ENCODE results near the gene PITHD1. TPM values are rescaled to one million over a fixed set of nuclear protein-coding genes. Genes with fewer than 3 reads are reported as not detected.
A peak's percentile ranks its signal among the peaks of the same experiment; 100 is the strongest.

Gene PITHD1
- total RNA-seq, 1 experiment from 2014 or later = 78.9 TPM

DNA sequence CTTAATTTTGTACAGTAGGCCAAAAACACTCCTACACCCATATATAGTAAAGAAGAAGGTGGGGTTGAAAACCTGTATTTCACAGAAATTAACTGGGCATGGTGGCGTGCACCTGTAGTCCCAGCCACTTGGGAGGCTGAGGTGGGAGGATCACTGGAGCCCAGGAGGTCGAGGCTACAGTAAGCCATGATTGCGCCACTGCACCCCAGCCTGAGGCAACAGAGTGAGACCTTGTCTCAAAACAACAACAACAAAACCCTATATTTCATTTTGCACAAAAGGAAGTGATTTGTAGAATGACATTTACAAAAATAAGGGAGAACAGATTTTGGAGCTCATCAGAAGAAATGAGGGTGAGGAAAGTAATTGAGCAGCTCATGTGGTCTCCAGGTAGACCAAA lies 10.5 kb downstream of the PITHD1 start:
- no peak overlapping the region for H3K4me3 ChIP-seq (ENCODE audit: low read depth, low read length, poor library complexity, severe bottlenecking)
- peaks cover 19% of the 10 kb centered on the region for H3K4me1 ChIP-seq (ENCODE audit: insufficient read depth, low read length, poor library complexity, severe bottlenecking)
- ChIA-PET POLR2A (ENCODE audit: low non-redundant PET) (no interaction called here), CTCF (interaction anchor here (0.6 kb wide), 2 partner anchors 94 to 187 kb away, joined by 3 to 5 read pairs; no protein-coding TSS in a partner anchor)
- peaks cover 38% of the 10 kb centered on the region for H3K36me3 ChIP-seq (ENCODE audit: insufficient read depth, low read length, poor library complexity, severe bottlenecking)
- no peak overlapping the region for H3K27ac ChIP-seq (ENCODE audit: low read depth, low read length, poor library complexity, severe bottlenecking)
- TF ChIP-seq, protein P1, sequence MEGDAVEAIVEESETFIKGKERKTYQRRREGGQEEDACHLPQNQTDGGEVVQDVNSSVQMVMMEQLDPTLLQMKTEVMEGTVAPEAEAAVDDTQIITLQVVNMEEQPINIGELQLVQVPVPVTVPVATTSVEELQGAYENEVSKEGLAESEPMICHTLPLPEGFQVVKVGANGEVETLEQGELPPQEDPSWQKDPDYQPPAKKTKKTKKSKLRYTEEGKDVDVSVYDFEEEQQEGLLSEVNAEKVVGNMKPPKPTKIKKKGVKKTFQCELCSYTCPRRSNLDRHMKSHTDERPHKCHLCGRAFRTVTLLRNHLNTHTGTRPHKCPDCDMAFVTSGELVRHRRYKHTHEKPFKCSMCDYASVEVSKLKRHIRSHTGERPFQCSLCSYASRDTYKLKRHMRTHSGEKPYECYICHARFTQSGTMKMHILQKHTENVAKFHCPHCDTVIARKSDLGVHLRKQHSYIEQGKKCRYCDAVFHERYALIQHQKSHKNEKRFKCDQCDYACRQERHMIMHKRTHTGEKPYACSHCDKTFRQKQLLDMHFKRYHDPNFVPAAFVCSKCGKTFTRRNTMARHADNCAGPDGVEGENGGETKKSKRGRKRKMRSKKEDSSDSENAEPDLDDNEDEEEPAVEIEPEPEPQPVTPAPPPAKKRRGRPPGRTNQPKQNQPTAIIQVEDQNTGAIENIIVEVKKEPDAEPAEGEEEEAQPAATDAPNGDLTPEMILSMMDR (conservative IDR thresholded peaks at IDR 0.05; ENCODE audit: low read depth, low read length) = no peak
- TF ChIP-seq EZH2 (IDR thresholded peaks at IDR 0.05; ENCODE audit: borderline replicate concordance, low read depth, low read length, poor library complexity, severe bottlenecking) = no peak
- DNase-seq (ENCODE audit: low spot score) = no peak
- H3K27me3 ChIP-seq (replicated peaks; ENCODE audit: insufficient read depth, low read depth, low read length, poor library complexity) = no peaks in the 10 kb centered on the region
- no peaks in the 10 kb centered on the region for H3K9me3 ChIP-seq (ENCODE audit: low read depth, low read length, poor library complexity, severe bottlenecking)
- intact Hi-C loops (cut with micrococcal nuclease; ENCODE audit: unreplicated experiment) = no loop called here
- no TSS peak for BruUV-seq (replicated peaks)

DNA sequence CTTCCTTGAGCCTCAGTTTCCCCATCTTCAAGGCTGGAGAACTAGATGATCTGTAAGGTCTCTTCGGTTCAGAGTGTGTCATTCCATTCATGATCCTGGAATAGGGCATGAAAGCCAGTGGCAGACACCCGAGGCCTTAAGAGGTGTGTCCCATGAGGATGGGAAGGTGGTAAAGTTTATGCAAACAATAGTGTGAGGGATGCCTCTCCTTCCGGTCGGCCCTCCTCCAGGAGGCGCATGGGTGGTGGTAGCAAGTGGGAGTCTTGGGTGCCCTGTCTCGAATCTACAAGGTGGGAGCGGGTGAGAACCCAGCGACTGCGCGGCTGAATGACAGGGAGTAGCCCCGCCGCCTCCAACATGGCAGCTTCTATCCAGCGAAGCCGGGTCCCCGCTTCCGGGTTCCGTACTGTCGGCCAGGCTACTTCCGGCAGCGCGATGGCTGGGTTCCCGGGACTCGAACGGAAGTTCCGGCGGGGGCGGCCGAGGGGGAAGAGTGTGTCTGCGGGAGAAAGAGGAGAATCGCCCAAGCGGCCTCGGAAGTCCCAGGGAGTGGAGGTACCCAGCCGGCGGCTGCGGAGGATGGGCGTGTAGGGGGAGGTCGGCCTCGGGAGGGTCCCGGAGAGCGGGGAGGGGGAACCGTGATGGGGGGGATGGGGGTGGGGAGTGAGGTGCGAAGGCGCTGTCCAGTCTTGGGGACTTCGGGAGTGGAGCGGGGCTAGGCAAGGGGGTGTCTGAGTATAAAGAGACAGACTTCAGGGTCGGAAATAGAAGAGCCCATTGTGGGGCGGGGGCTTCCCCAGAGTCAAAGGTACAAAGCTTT lies 12.7 kb downstream of the PITHD1 start, which contains the start of gene LYPLA2:
Gene LYPLA2, plus strand, starts transcription at position 450 of the 820 bp plus-strand sequence. CDS start 1,538 bp downstream, outside the sequence.
- no peaks in the 10 kb centered on the region for H3K27me3 ChIP-seq (replicated peaks; ENCODE audit: insufficient read depth, low read depth, low read length, poor library complexity)
- H3K9me3 ChIP-seq (ENCODE audit: low read depth, low read length, poor library complexity, severe bottlenecking) = no peaks in the 10 kb centered on the region
- H3K4me3 ChIP-seq (ENCODE audit: low read depth, low read length, poor library complexity, severe bottlenecking) = peak within 1 kb of the TSS; percentile 86
- BruUV-seq (replicated peaks) = no TSS peak
- peak; percentile 95 for DNase-seq (ENCODE audit: low spot score)
- peaks cover 28% of the 10 kb centered on the region for H3K36me3 ChIP-seq (ENCODE audit: insufficient read depth, low read length, poor library complexity, severe bottlenecking)
- peak within 1 kb of the TSS; percentile 59 for H3K27ac ChIP-seq (ENCODE audit: low read depth, low read length, poor library complexity, severe bottlenecking)
- TF ChIP-seq, protein P1 (conservative IDR thresholded peaks at IDR 0.05; ENCODE audit: low read depth, low read length) = no peak
- no peak for TF ChIP-seq EZH2 (IDR thresholded peaks at IDR 0.05; ENCODE audit: borderline replicate concordance, low read depth, low read length, poor library complexity, severe bottlenecking)
- ChIA-PET POLR2A (ENCODE audit: low non-redundant PET) (interaction anchor here (0.5 kb wide), 1 partner anchor 33 kb away, joined by 5 read pairs; no protein-coding TSS in a partner anchor), CTCF (interaction anchor here (0.6 to 0.7 kb wide), 2 partner anchors 159 to 422 kb away, joined by 3 to 10 read pairs; no protein-coding TSS in a partner anchor)
- intact Hi-C loops (cut with micrococcal nuclease; ENCODE audit: unreplicated experiment) = no loop called here
- H3K4me1 ChIP-seq (ENCODE audit: insufficient read depth, low read length, poor library complexity, severe bottlenecking) = peaks cover 22% of the 10 kb centered on the region

DNA sequence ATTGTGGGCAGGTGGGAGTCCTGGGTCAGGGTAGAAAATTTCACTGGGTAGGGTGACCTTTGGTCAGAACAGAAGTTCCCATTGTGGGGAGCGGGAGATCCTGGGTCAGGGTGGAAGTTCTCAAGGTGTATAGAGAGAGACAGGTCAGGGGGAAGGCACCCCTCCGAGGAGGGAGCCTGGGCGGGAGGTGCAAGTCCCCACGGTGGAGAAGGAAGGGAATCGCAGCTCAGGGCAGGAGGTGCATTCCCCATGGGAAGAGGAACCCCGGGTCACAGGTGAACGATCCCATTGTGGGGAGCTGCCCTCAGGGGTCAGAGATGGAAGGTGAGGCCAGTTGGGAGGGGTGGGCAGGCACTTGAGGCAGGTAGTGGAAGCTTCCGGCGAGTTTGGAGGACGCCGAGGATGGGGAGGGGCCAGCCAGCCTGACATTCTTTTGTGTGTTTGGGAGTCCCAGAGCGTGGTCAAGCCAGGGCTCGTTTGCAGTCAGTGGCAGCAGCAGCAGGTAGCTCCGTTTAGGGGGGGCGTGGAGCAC lies 13.4 kb downstream of the PITHD1 start:
- Histone ChIP-seq H3K27me3 (replicated peaks; ENCODE audit: insufficient read depth, low read depth, low read length, poor library complexity) (no peaks in the 10 kb centered on the region), H3K9me3 (ENCODE audit: low read depth, low read length, poor library complexity, severe bottlenecking) (no peaks in the 10 kb centered on the region), H3K4me1 (ENCODE audit: insufficient read depth, low read length, poor library complexity, severe bottlenecking) (peaks cover 22% of the 10 kb centered on the region), H3K4me3 (ENCODE audit: low read depth, low read length, poor library complexity, severe bottlenecking) (peak overlapping the region; percentile 86), H3K36me3 (ENCODE audit: insufficient read depth, low read length, poor library complexity, severe bottlenecking) (peaks cover 28% of the 10 kb centered on the region), H3K27ac (ENCODE audit: low read depth, low read length, poor library complexity, severe bottlenecking) (peak overlapping the region; percentile 59)
- no peak for DNase-seq (ENCODE audit: low spot score)
- CTCF ChIA-PET = interaction anchor here (0.8 kb wide), 1 partner anchor 20 kb away, joined by 3 read pairs; no protein-coding TSS in a partner anchor
- BruUV-seq (replicated peaks) = no TSS peak
- intact Hi-C loops (cut with micrococcal nuclease; ENCODE audit: unreplicated experiment) = no loop called here
- TF ChIP-seq, protein P1 (conservative IDR thresholded peaks at IDR 0.05; ENCODE audit: low read depth, low read length) = no peak
- no peak for TF ChIP-seq EZH2 (IDR thresholded peaks at IDR 0.05; ENCODE audit: borderline replicate concordance, low read depth, low read length, poor library complexity, severe bottlenecking)
- POLR2A ChIA-PET (ENCODE audit: low non-redundant PET) = no interaction called here
